Brain microvascular endothelial cell (primary cell): ENCODE results near the gene MEA1.

ENCODE experiments used
- DNase-seq: peaks from one replicate; pipeline ENCODE4 v3.0.0-alpha.2; 2020
- H3K27ac ChIP-seq: fragments of 250-450 bp; sonication (Bioruptor Pico); 2 replicates; pipeline ENCODE4 v1.5.1; 2020; ENCODE audit warnings: mild to moderate bottlenecking, moderate library complexity
- H3K27me3 ChIP-seq: fragments of 250-450 bp; sonication (Bioruptor Pico); replicated peaks from 2 replicates; pipeline ENCODE4 v1.5.1; 2020; ENCODE audit warnings: mild to moderate bottlenecking
- H3K36me3 ChIP-seq: fragments of 250-450 bp; sonication (Bioruptor Pico); replicated peaks from 2 replicates; pipeline ENCODE4 v1.5.1; 2020; ENCODE audit warnings: mild to moderate bottlenecking
- H3K4me3 ChIP-seq: 2 replicates; pipeline ENCODE4 v1.5.1; 2011; ENCODE audit warnings: low read depth, mild to moderate bottlenecking, control low read depth, low read length, moderate library complexity
- in situ Hi-C: cut with HindIII; loops from 2 replicates; pipeline ENCODE4 v1.10.0; 2017; ENCODE audit warnings: low sequenced_read_pairs, low pct_ligation_motif_present
- TF ChIP-seq, protein P1 (sequence below): IDR thresholded peaks from 2 replicates; pipeline ENCODE4 v1.5.1; 2011; ENCODE audit warnings: low read depth, mild to moderate bottlenecking, moderate library complexity, low read length, control low read depth, inconsistent platforms; ENCODE audit errors: missing control alignments

MEA1 gene

GRCh38 chr6:43036712-43037111 lies 23.0 kb upstream of the MEA1 start:
- H3K27ac ChIP-seq: no peak overlapping the region
- no peaks in the 10 kb centered on the region for H3K27me3 ChIP-seq
- H3K4me3 ChIP-seq: no peak overlapping the region
- in situ Hi-C loops: no loop called here
- peaks cover 67% of the 10 kb centered on the region for H3K36me3 ChIP-seq
- TF ChIP-seq, protein P1, sequence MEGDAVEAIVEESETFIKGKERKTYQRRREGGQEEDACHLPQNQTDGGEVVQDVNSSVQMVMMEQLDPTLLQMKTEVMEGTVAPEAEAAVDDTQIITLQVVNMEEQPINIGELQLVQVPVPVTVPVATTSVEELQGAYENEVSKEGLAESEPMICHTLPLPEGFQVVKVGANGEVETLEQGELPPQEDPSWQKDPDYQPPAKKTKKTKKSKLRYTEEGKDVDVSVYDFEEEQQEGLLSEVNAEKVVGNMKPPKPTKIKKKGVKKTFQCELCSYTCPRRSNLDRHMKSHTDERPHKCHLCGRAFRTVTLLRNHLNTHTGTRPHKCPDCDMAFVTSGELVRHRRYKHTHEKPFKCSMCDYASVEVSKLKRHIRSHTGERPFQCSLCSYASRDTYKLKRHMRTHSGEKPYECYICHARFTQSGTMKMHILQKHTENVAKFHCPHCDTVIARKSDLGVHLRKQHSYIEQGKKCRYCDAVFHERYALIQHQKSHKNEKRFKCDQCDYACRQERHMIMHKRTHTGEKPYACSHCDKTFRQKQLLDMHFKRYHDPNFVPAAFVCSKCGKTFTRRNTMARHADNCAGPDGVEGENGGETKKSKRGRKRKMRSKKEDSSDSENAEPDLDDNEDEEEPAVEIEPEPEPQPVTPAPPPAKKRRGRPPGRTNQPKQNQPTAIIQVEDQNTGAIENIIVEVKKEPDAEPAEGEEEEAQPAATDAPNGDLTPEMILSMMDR: no peak
- no peak for DNase-seq

GRCh38 chr6:43035495-43036194 lies 21.9 kb upstream of the MEA1 start:
- Histone ChIP-seq H3K27me3 (no peaks in the 10 kb centered on the region), H3K4me3 (no peak overlapping the region), H3K36me3 (peaks cover 59% of the 10 kb centered on the region), H3K27ac (no peak overlapping the region)
- no peak for DNase-seq
- in situ Hi-C loops: no loop called here
- TF ChIP-seq, protein P1: no peak

GRCh38 chr6:43034190-43034525 lies 20.4 kb upstream of the MEA1 start:
- TF ChIP-seq, protein P1: no peak
- in situ Hi-C loops: no loop called here
- H3K27me3 ChIP-seq: no peaks in the 10 kb centered on the region
- no peak overlapping the region for H3K27ac ChIP-seq
- H3K36me3 ChIP-seq: peaks cover 60% of the 10 kb centered on the region
- DNase-seq: no peak
- H3K4me3 ChIP-seq: no peak overlapping the region

- TF ChIP-seq, protein P1: no peak
- DNase-seq: no peak
- Histone ChIP-seq H3K27me3 (no peaks in the 10 kb centered on the region), H3K27ac (no peak overlapping the region), H3K4me3 (no peak overlapping the region), H3K36me3 (peaks cover 60% of the 10 kb centered on the region)
- in situ Hi-C loops: no loop called here
These were observed 19.9 kb upstream of the MEA1 start for GRCh38 chr6:43033496-43034189.

DNA sequence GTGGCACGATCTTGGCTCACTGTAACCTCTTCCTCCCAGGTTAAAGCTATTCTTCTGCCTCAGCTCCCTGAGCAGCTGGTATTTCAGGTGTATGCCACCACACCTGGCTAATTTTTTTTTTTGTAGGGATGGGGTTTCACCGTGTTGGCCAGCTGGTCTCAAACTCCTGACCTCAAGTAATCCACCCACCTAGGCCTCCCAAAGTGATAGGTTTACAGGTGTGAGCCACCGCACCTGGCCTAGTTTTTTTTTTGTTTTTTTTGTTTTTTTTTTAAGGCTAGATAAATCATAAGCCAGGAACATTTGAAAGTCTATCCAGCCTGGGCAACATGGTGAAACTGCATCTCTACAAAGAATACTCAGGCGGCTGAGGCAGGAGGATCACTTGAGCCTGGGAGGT lies 18.6 kb upstream of the MEA1 start:
- Histone ChIP-seq H3K27ac (no peak overlapping the region), H3K36me3 (peaks cover 59% of the 10 kb centered on the region), H3K4me3 (no peak overlapping the region), H3K27me3 (no peaks in the 10 kb centered on the region)
- DNase-seq: no peak
- in situ Hi-C loops: no loop called here
- TF ChIP-seq, protein P1: no peak

- no peak for DNase-seq
- Histone ChIP-seq H3K4me3 (no peak overlapping the region), H3K27ac (no peak overlapping the region), H3K27me3 (no peaks in the 10 kb centered on the region), H3K36me3 (peaks cover 66% of the 10 kb centered on the region)
- in situ Hi-C loops: no loop called here
- TF ChIP-seq, protein P1: no peak
These were observed 15.4 kb upstream of the MEA1 start for GRCh38 chr6:43029120-43029519.
